WTC11 (cell line): ENCODE data around the gene SNCAIP. TPM values are rescaled to one million over a fixed set of nuclear protein-coding genes. Genes with fewer than 3 reads are reported as not detected.
A peak's percentile ranks its signal among the peaks of the same experiment; 100 is the strongest.

Source experiments
- ATAC-seq: fragments of 200-7000 bp; cut with Tn5 transposase; 2 replicates; pipeline ENCODE4 v1.10.0; 2021; ENCODE audit warnings: mild to moderate bottlenecking, moderate library complexity
- CTCF ChIA-PET: fragments of 300-600 bp; sonication (Branson Sonifier 250); formaldehyde crosslinking; loops from one replicate; lab custom pipeline; 2021; ENCODE audit warnings: antibody characterized with exemption; lab: Charles Lee
- POLR2A ChIA-PET: fragments of 350-600 bp; sonication (Branson Sonifier 250); formaldehyde crosslinking; loops from one replicate; lab custom pipeline; 2021; ENCODE audit warnings: antibody characterized with exemption; lab: Charles Lee
- DNase-seq: peaks from one replicate; pipeline ENCODE4 v3.0.0; 2021; ENCODE audit warnings: low spot score
- H3K27ac Mint-ChIP-seq: 2 replicates; pipeline ENCODE4 v1.8.0; 2021; ENCODE audit warnings: mixed read lengths
- H3K27me3 Mint-ChIP-seq: 2 replicates; pipeline ENCODE4 v1.8.0; 2021; ENCODE audit warnings: low read depth, mild to moderate bottlenecking, moderate library complexity, mixed read lengths
- H3K36me3 Mint-ChIP-seq: 2 replicates; pipeline ENCODE4 v1.8.0; 2021; ENCODE audit warnings: mixed read lengths
- H3K4me1 Mint-ChIP-seq: 2 replicates; pipeline ENCODE4 v1.8.0; 2022; ENCODE audit warnings: mixed read lengths
- H3K4me3 Mint-ChIP-seq: 2 replicates; pipeline ENCODE4 v1.8.0; 2021; ENCODE audit warnings: mild to moderate bottlenecking, moderate library complexity, mixed read lengths
- H3K9me3 Mint-ChIP-seq: 2 replicates; pipeline ENCODE4 v1.8.0; 2021; ENCODE audit warnings: mixed read lengths
- ATF1 ChIP-seq: sonication (generic); formaldehyde crosslinking; IDR thresholded peaks from 2 replicates; pipeline ENCODE4 v1.8.1; 2023; ENCODE audit warnings: mild to moderate bottlenecking, moderate library complexity, missing genetic modification reagents
- ATF2 ChIP-seq: sonication (generic); formaldehyde crosslinking; IDR thresholded peaks from 2 replicates; pipeline ENCODE4 v1.8.1; 2022; ENCODE audit warnings: low read depth, missing genetic modification reagents, borderline replicate concordance
- ATF3 ChIP-seq: sonication (generic); formaldehyde crosslinking; conservative IDR thresholded peaks from 2 replicates; pipeline ENCODE4 v1.8.1; 2022; ENCODE audit warnings: mild to moderate bottlenecking, missing genetic modification reagents
- ATF6 ChIP-seq: sonication (generic); formaldehyde crosslinking; IDR thresholded peaks from 2 replicates; pipeline ENCODE4 v1.8.1; 2023; ENCODE audit warnings: mild to moderate bottlenecking, missing genetic modification reagents
- E2F1 ChIP-seq: sonication (generic); formaldehyde crosslinking; IDR thresholded peaks from 2 replicates; pipeline ENCODE4 v1.8.0; 2022; ENCODE audit warnings: mild to moderate bottlenecking, missing genetic modification reagents
- E2F4 ChIP-seq: sonication (generic); formaldehyde crosslinking; IDR thresholded peaks from 2 replicates; pipeline ENCODE4 v1.8.1; 2022; ENCODE audit warnings: low read depth, mild to moderate bottlenecking, moderate library complexity, missing genetic modification reagents, borderline replicate concordance
- FOXJ3 ChIP-seq: sonication (generic); formaldehyde crosslinking; IDR thresholded peaks from 2 replicates; pipeline ENCODE4 v1.9.0; 2021; ENCODE audit warnings: missing genetic modification reagents, mild to moderate bottlenecking, borderline replicate concordance
- FOXP1 ChIP-seq: sonication (generic); formaldehyde crosslinking; IDR thresholded peaks from 2 replicates; pipeline ENCODE4 v1.8.0; 2022; ENCODE audit warnings: missing genetic modification reagents, mild to moderate bottlenecking, moderate library complexity, borderline replicate concordance
- GRHL2 ChIP-seq: fragments of 250-450 bp; sonication (Bioruptor Pico); IDR thresholded peaks from 2 replicates; pipeline ENCODE4 v1.8.0; 2022; ENCODE audit warnings: mild to moderate bottlenecking, moderate library complexity; ENCODE audit not compliant: insufficient replicate concordance, severe bottlenecking
- GTF2I ChIP-seq: fragments of 250-450 bp; sonication (Bioruptor Pico); conservative IDR thresholded peaks from 2 replicates; pipeline ENCODE4 v1.4.0; 2021; ENCODE audit warnings: mild to moderate bottlenecking
- JUN ChIP-seq: sonication (generic); formaldehyde crosslinking; IDR thresholded peaks from 2 replicates; pipeline ENCODE4 v1.8.0; 2023; ENCODE audit warnings: mild to moderate bottlenecking, missing genetic modification reagents
- KAT7 ChIP-seq: sonication (generic); formaldehyde crosslinking; IDR thresholded peaks from 2 replicates; pipeline ENCODE4 v1.8.1; 2023; ENCODE audit warnings: missing genetic modification reagents, mild to moderate bottlenecking, borderline replicate concordance
- MAX ChIP-seq: sonication (generic); formaldehyde crosslinking; IDR thresholded peaks from 2 replicates; pipeline ENCODE4 v1.8.0; 2022; ENCODE audit warnings: mild to moderate bottlenecking, missing genetic modification reagents
- MXD4 ChIP-seq: fragments of 250-450 bp; sonication (Bioruptor Pico); IDR thresholded peaks from 2 replicates; pipeline ENCODE4 v1.8.0; 2021; ENCODE audit warnings: mild to moderate bottlenecking, moderate library complexity, borderline replicate concordance
- MYBL2 ChIP-seq: sonication (generic); formaldehyde crosslinking; IDR thresholded peaks from 2 replicates; pipeline ENCODE4 v1.8.1; 2023; ENCODE audit warnings: mild to moderate bottlenecking, moderate library complexity, missing genetic modification reagents
- OVOL2 ChIP-seq: fragments of 250-450 bp; sonication (Bioruptor Pico); IDR thresholded peaks from 2 replicates; pipeline ENCODE4 v1.9.0; 2021; ENCODE audit warnings: mild to moderate bottlenecking, borderline replicate concordance
- TCF7 ChIP-seq: sonication (generic); formaldehyde crosslinking; IDR thresholded peaks from 2 replicates; pipeline ENCODE4 v1.8.0; 2022; ENCODE audit warnings: mild to moderate bottlenecking, low read depth, missing genetic modification reagents, moderate library complexity
- ZBTB43 ChIP-seq: sonication (generic); formaldehyde crosslinking; IDR thresholded peaks from 2 replicates; pipeline ENCODE4 v1.8.1; 2023; ENCODE audit warnings: mild to moderate bottlenecking, missing genetic modification reagents
- ZNF425 ChIP-seq: fragments of 250-450 bp; sonication (Bioruptor Pico); conservative IDR thresholded peaks from 2 replicates; pipeline ENCODE4 v1.9.0; 2021; ENCODE audit warnings: mild to moderate bottlenecking
- total RNA-seq: library from RNA; stranded (reverse); gene quantifications from 3 replicates; pipeline ENCODE4 v1.2.3, GENCODE V29; 2021

SNCAIP gene
- total RNA-seq, 1 experiment from 2014 or later, result 10.0 TPM

- TF ChIP-seq ZNF425 (no peak), MAX (CRISPR knock-in tag) (no peak), GTF2I (CRISPR knock-in tag) (no peak), FOXP1 (no peak), OVOL2 (no peak), FOXJ3 (no peak), MYBL2 (CRISPR knock-in tag) (no peak), ATF6 (CRISPR knock-in tag) (no peak), KAT7 (CRISPR knock-in tag) (no peak), JUN (CRISPR knock-in tag) (no peak), MXD4 (CRISPR knock-in tag) (no peak), TCF7 (CRISPR knock-in tag) (no peak), E2F4 (CRISPR knock-in tag) (no peak), ATF3 (no peak), ZBTB43 (CRISPR knock-in tag) (no peak), ATF1 (CRISPR knock-in tag) (no peak), E2F1 (no peak), ATF2 (CRISPR knock-in tag) (no peak), GRHL2 (no peak)
- POLR2A ChIA-PET, result no interaction called here
- Mint-ChIP-seq H3K27me3 (no peaks in the 10 kb centered on the region), H3K27ac (peak overlapping the region; percentile 6; the same call in 1 of the 2 replicates), H3K9me3 (no peaks in the 10 kb centered on the region), H3K4me3 (no peak overlapping the region), H3K36me3 (no peaks in the 10 kb centered on the region), H3K4me1 (peaks cover 51% of the 10 kb centered on the region)
- ATAC-seq (no peak), DNase-seq (no peak)
- CTCF ChIA-PET, result no interaction called here
These were observed 38.5 kb downstream of the SNCAIP start for GRCh38 chr5:122350496-122350895.
